Stimulated activated CD8-positive, alpha-beta memory T cell treated with anti-CD3 and anti-CD28 coated beads, Interleukin-4, amount 100 ng/mL, for 4 hours (primary cell): ENCODE measurements around the gene RB1.

Experiments used
- DNase-seq, 2 donors: peaks; one replicate each; pipeline ENCODE4 v3.0.0-alpha.2; 2020; ENCODE audit warnings: low read depth in 2 of 2, low spot score in 1 of 2

The RB1 gene

DNA sequence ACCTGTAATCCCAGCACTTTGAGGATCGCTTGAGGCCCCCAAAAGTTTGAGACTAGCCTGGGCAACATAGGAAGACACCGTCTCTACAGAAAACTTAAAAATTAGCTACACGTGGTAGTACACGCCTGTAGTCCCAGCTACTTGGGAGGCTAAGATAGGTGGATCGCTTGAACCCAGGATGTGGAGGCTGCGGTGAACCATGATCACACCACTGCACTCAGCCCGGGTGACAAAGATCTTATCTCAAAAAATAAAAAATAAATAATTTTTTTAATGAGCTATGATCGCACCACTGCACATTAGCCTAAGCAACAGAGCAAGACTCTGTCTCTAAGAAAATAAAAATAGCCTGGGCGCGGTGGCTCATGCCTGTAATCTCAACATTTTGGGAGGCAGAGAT is 222.7 kb downstream of the RB1 start:
- DNase-seq, result no peak

DNA sequence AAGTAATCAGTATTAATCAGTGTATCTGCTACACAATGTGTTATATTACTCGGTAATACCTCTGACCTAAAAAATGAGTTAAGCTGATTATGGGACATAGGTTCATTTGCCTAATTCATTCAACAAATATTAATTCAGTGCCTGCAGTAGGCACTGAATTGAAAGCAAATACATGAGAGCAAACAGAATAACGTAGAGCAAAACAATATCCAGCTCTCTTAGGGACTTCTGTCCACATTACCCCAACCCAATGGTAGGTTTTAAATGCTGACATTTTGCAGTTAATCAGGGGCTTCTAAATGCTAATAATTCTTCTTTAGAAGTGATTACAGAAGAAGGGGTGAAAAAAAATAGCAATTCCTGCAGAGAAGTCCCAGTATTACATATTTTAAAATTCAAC is 224.4 kb downstream of the RB1 start:
- DNase-seq, result no peak

DNA sequence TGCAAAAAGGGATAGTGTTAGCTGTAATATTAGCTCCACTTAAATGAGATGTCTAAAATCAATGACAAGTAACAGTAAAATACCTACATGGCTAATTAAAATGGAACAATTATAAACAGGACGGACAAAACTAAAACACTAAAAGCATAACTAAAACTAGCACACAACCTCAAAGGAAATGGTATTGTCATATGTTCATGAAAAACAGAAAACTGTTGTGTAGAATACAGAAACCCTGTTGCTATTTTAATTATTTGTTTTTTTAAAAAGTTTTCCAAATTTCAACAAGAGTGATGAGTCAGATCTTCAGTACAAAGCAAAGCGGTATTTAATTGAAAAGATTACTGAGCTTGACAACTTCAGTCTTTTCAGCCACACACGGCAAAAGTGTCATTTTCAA is 225.2 kb downstream of the RB1 start:
- no peak for DNase-seq

DNA sequence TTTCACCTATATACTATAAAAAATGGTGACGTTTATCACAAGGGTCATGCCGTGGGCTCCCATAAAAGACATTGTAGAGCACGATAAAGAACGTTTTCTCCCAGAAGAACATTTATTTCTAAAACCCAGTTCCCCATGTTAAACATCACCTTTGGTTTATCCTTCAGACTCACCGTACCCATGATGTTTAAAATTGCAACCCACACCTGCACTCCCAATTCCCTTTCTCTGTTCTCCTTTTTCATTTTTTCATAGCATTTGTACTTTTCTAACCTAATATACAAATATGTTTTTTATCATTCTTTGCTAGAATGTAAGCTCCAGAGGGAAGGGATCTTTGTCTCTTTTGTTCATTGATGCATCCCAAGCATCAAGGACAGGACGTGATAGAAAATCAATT is 227.3 kb downstream of the RB1 start:
- DNase-seq, result no peak
